Astrocyte (in vitro differentiated cells and primary cell): ENCODE measurements around the gene KCNG2. TPM values are rescaled to one million over a fixed set of nuclear protein-coding genes. Genes with fewer than 3 reads are reported as not detected.

Source experiments
- DNase-seq: peaks from one replicate; pipeline ENCODE4 v3.0.0-alpha.2; 2010; ENCODE audit warnings: low read depth
- FAIRE-seq: peaks from 2 replicates; lab custom pipeline; 2011; peaks lifted over from hg19 to GRCh38; lab: Jason Lieb, UNC
- H2AFZ ChIP-seq: 2 replicates; pipeline ENCODE4 v1.6.0; 2012; ENCODE audit warnings: low read depth, low read length, inconsistent platforms
- H3K27ac ChIP-seq: 2 replicates; pipeline ENCODE4 v1.5.1; 2011; ENCODE audit warnings: low read depth, low read length, inconsistent platforms
- H3K27me3 ChIP-seq: 2 replicates; pipeline ENCODE4 v1.6.0; 2011; ENCODE audit warnings: low read length, inconsistent platforms; ENCODE audit not compliant: insufficient read depth
- H3K36me3 ChIP-seq: 2 replicates; pipeline ENCODE4 v1.5.1; 2011; ENCODE audit warnings: low read length, inconsistent platforms; ENCODE audit not compliant: insufficient read depth
- H3K4me1 ChIP-seq: 2 replicates; pipeline ENCODE4 v1.5.1; 2011; ENCODE audit warnings: low read length, inconsistent platforms; ENCODE audit not compliant: insufficient read depth
- H3K4me2 ChIP-seq: 2 replicates; pipeline ENCODE4 v1.6.0; 2012; ENCODE audit warnings: low read length, inconsistent platforms
- H3K4me3 ChIP-seq: 2 replicates; pipeline ENCODE4 v1.5.1; 2011; ENCODE audit warnings: low read depth, mild to moderate bottlenecking, low read length, inconsistent platforms; ENCODE audit not compliant: insufficient read depth
- H3K79me2 ChIP-seq: 2 replicates; pipeline ENCODE4 v1.6.0; 2012; ENCODE audit warnings: mild to moderate bottlenecking, low read length, inconsistent platforms; ENCODE audit not compliant: insufficient read depth
- H3K9ac ChIP-seq: 2 replicates; pipeline ENCODE4 v1.6.0; 2012; ENCODE audit warnings: mild to moderate bottlenecking, low read length, inconsistent platforms
- H3K9me3 ChIP-seq: 2 replicates; pipeline ENCODE4 v1.5.1; 2012; ENCODE audit warnings: low read depth, mild to moderate bottlenecking, low read length, inconsistent platforms; ENCODE audit not compliant: insufficient read depth
- H4K20me1 ChIP-seq: 2 replicates; pipeline ENCODE4 v1.6.0; 2012; ENCODE audit warnings: low read length, inconsistent platforms; ENCODE audit not compliant: insufficient read depth
- H3K27ac Mint-ChIP-seq: one replicate; pipeline ENCODE4 v1.8.0; 2021; ENCODE audit warnings: mild to moderate bottlenecking, mixed read lengths; ENCODE audit not compliant: unreplicated experiment
- H3K27me3 Mint-ChIP-seq: one replicate; pipeline ENCODE4 v1.8.0; 2021; ENCODE audit warnings: low read depth, mixed read lengths; ENCODE audit not compliant: unreplicated experiment
- H3K36me3 Mint-ChIP-seq: one replicate; pipeline ENCODE4 v1.8.0; 2021; ENCODE audit warnings: low read depth, mixed read lengths; ENCODE audit not compliant: unreplicated experiment
- H3K4me1 Mint-ChIP-seq: one replicate; pipeline ENCODE4 v1.8.0; 2021; ENCODE audit warnings: low read depth, mixed read lengths; ENCODE audit not compliant: unreplicated experiment
- H3K4me3 Mint-ChIP-seq: one replicate; pipeline ENCODE4 v1.8.0; 2021; ENCODE audit warnings: mild to moderate bottlenecking, moderate library complexity, mixed read lengths; ENCODE audit not compliant: unreplicated experiment
- H3K9me3 Mint-ChIP-seq: one replicate; pipeline ENCODE4 v1.8.0; 2021; ENCODE audit warnings: mild to moderate bottlenecking, mixed read lengths; ENCODE audit not compliant: unreplicated experiment
- CTCF ChIP-seq: IDR thresholded peaks from 2 replicates; pipeline ENCODE4 v1.5.1; 2011; ENCODE audit warnings: low read depth, mild to moderate bottlenecking, inconsistent platforms, low read length, moderate library complexity; ENCODE audit not compliant: insufficient read depth
- EZH2 ChIP-seq: IDR thresholded peaks from 2 replicates; pipeline ENCODE4 v1.6.1; 2012; ENCODE audit warnings: mild to moderate bottlenecking, low read length, inconsistent platforms; ENCODE audit not compliant: insufficient read depth
- total RNA-seq: library from RNA; stranded (reverse); gene quantifications from 2 replicates; pipeline ENCODE4 v1.2.1, GENCODE V29; 2021

The KCNG2 gene
- total RNA-seq, 1 donor from 2014 or later: 0.16 TPM

- Mint-ChIP-seq H3K4me1 (no peaks in the 10 kb centered on the region), H3K9me3 (peaks cover 8% of the 10 kb centered on the region), H3K36me3 (no peaks in the 10 kb centered on the region), H3K27ac (no peak overlapping the region), H3K27me3 (peaks cover 18% of the 10 kb centered on the region), H3K4me3 (no peak overlapping the region)
- TF ChIP-seq EZH2 (no peak), CTCF (no peak)
- Histone ChIP-seq H3K27ac (no peak overlapping the region), H3K9me3 (no peaks in the 10 kb centered on the region), H3K27me3 (no peaks in the 10 kb centered on the region), H3K4me1 (no peaks in the 10 kb centered on the region), H3K4me3 (no peak overlapping the region), H2AFZ (no peak overlapping the region), H3K36me3 (no peaks in the 10 kb centered on the region), H3K9ac (no peak overlapping the region), H4K20me1 (no peaks in the 10 kb centered on the region), H3K4me2 (no peak overlapping the region), H3K79me2 (no peaks in the 10 kb centered on the region)
- DNase-seq (no peak), FAIRE-seq (no peak)
Measured at GRCh38 chr18:79841936-79842335, 44.2 kb downstream of the KCNG2 start.

GRCh38 chr18:79844999-79845563 lies 47.3 kb downstream of the KCNG2 start:
- peaks cover 10% of the 10 kb centered on the region for H3K27me3 Mint-ChIP-seq
- Histone ChIP-seq H3K4me3 (no peak overlapping the region), H3K27ac (no peak overlapping the region), H3K36me3 (no peaks in the 10 kb centered on the region), H3K79me2 (no peaks in the 10 kb centered on the region), H2AFZ (no peak overlapping the region), H3K4me2 (no peak overlapping the region), H3K4me1 (no peaks in the 10 kb centered on the region), H4K20me1 (no peaks in the 10 kb centered on the region), H3K27me3 (no peaks in the 10 kb centered on the region), H3K9ac (no peak overlapping the region), H3K9me3 (no peaks in the 10 kb centered on the region)
- no peak overlapping the region for H3K4me3 Mint-ChIP-seq
- peaks cover 8% of the 10 kb centered on the region for H3K9me3 Mint-ChIP-seq
- no peaks in the 10 kb centered on the region for H3K4me1 Mint-ChIP-seq
- no peak for DNase-seq
- FAIRE-seq: no peak
- no peaks in the 10 kb centered on the region for H3K36me3 Mint-ChIP-seq
- TF ChIP-seq EZH2 (no peak), CTCF (no peak)
- no peak overlapping the region for H3K27ac Mint-ChIP-seq

GRCh38 chr18:79846936-79847557 lies 49.3 kb downstream of the KCNG2 start:
- peaks cover 10% of the 10 kb centered on the region for H3K27me3 Mint-ChIP-seq
- no peak overlapping the region for H3K4me3 Mint-ChIP-seq
- TF ChIP-seq CTCF (no peak), EZH2 (no peak)
- Histone ChIP-seq H3K4me3 (no peak overlapping the region), H3K4me2 (no peak overlapping the region), H3K36me3 (no peaks in the 10 kb centered on the region), H3K27ac (no peak overlapping the region), H4K20me1 (no peaks in the 10 kb centered on the region), H3K9ac (no peak overlapping the region), H3K79me2 (no peaks in the 10 kb centered on the region), H2AFZ (no peak overlapping the region), H3K4me1 (no peaks in the 10 kb centered on the region), H3K9me3 (no peaks in the 10 kb centered on the region), H3K27me3 (no peaks in the 10 kb centered on the region)
- peaks cover 8% of the 10 kb centered on the region for H3K9me3 Mint-ChIP-seq
- DNase-seq: no peak
- H3K4me1 Mint-ChIP-seq: no peaks in the 10 kb centered on the region
- H3K27ac Mint-ChIP-seq: no peak overlapping the region
- no peaks in the 10 kb centered on the region for H3K36me3 Mint-ChIP-seq
- FAIRE-seq: no peak
